NCI-H187 treated with DMSO at 0.1 percent for 48 hours (cell line): Measurements from ENCODE around the gene IL1RAP.
"Not testable (repeated sequence)": the region's sequence is repeated elsewhere in the genome, so short reads cannot be mapped to it uniquely, and the experiment has no call there.

Experiments
- DNase-seq: peaks from one replicate; lab custom pipeline; 2025; lab: John Stamatoyannopoulos, UW

The IL1RAP gene, protein sequence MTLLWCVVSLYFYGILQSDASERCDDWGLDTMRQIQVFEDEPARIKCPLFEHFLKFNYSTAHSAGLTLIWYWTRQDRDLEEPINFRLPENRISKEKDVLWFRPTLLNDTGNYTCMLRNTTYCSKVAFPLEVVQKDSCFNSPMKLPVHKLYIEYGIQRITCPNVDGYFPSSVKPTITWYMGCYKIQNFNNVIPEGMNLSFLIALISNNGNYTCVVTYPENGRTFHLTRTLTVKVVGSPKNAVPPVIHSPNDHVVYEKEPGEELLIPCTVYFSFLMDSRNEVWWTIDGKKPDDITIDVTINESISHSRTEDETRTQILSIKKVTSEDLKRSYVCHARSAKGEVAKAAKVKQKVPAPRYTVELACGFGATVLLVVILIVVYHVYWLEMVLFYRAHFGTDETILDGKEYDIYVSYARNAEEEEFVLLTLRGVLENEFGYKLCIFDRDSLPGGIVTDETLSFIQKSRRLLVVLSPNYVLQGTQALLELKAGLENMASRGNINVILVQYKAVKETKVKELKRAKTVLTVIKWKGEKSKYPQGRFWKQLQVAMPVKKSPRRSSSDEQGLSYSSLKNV

DNA sequence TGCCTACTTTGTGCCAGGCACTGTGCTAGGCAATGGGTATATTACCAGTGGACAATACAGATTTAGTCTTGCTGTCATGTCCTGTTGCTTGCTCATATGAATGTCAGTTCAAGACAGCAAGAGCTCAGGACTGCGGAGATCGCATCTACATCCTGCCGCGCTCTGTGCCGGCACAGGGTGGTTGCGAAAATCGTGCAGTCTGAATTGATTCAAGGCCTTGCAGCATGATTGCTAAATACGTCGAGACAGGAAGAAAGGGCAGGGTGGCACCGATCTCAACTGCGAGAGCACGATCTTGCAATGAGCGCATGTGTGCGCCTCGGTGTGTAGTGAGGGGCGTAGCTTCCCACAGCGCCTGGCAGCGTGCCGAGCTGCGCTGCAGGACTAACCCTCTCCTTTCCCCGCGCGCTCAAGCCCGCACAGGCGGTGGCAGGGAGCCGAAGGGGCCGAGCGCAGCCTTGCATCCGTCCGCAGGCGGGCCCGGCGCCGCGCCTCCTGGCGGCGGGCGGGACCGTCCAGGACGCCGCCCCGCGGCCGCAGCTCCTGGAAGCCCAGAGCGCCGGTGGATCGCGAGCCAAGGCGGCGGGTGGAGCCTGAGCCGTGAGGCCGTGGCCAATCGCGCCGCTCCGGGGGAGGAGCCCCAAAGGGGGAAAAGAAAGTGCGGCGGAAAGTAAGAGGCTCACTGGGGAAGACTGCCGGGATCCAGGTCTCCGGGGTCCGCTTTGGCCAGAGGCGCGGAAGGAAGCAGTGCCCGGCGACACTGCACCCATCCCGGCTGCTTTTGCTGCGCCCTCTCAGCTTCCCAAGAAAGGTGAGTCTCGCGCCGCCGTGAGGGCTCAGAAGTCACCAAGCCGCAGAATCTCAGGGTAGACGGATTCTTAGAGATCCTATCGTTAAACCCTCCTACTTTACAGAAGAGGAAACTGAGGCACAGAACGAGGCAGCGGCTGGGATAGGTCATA lies at the start of gene IL1RAP:
Gene IL1RAP, plus strand, starts transcription at position 677 of the 962 bp plus-strand sequence. CDS start 50,205 bp downstream, outside the sequence.
- peak; percentile 24 for DNase-seq

- no peak for DNase-seq
Measured at GRCh38 chr3:190467922-190468321, 46.0 kb upstream of the IL1RAP start.

DNA sequence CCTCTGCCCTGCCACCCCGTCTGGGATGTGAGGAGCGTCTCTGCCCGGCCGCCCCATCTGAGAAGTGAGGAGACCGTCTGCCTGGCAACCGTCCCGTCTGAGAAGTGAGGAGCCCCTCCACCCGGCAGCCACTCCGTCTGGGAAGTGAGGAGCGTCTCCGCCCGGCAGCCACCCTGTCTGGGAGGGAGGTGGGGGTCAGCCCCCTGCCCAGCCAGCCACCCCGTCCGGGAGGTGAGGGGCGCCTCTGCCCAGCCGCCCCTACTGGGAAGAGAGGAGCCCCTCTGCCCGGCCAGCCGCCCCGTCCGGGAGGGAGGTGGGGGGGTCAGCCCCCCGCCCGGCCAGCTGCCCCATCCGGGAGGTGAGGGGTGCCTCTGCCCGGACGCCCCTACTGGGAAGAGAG lies 40.6 kb upstream of the IL1RAP start:
- not testable (repeated sequence) for DNase-seq

DNA sequence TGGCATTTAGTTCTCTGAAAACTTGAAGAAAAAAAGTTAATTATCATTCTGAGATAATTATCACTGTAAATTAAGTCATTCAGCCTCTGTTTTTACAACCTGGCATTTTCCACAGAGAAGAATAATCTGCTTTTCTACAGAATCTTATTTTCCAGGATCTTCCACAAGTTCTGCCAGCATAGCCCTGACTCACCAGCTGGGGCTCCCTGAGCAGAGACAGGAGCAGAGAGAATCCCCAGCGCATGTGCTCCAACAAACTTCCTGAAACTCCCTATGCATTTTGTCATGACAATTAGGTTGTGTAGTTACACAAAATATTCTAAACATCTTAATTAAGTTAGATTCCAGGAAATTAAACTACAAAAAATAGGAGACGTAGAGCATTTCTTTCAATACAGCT lies 32.1 kb upstream of the IL1RAP start:
- DNase-seq: no peak

- DNase-seq: no peak
Measured at GRCh38 chr3:190485830-190486532, 27.9 kb upstream of the IL1RAP start.

GRCh38 chr3:190486533-190486864 lies 27.4 kb upstream of the IL1RAP start:
- no peak for DNase-seq

- DNase-seq: no peak
Measured at GRCh38 chr3:190486908-190487607, 26.8 kb upstream of the IL1RAP start.

DNA sequence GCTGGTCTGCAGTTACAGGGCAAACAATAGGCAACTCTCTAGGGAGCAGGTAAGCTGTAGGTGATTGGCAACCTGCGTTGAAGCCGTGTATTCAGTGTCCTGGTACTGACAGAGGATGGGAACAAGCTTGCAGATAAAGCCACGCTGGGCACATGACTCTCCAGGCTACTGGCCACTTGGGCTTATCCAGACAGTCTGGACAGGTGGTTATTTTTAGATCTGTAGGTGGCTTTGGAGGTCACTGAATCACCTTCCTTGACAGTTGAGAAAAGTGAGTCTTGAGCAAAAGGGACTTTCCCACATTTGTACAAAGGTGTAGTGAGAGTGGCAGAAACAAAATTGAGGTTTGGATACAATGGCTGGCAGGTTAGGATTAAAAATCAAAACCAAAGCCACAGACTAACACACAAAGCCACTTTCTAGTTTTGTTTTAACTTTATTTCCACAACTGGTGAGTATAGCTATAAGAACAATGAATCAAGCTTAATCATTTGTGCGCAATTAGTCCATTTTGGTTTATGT lies 22.3 kb upstream of the IL1RAP start:
- no peak for DNase-seq

- DNase-seq: no peak
Measured at GRCh38 chr3:190492129-190492528, 21.8 kb upstream of the IL1RAP start.

DNA sequence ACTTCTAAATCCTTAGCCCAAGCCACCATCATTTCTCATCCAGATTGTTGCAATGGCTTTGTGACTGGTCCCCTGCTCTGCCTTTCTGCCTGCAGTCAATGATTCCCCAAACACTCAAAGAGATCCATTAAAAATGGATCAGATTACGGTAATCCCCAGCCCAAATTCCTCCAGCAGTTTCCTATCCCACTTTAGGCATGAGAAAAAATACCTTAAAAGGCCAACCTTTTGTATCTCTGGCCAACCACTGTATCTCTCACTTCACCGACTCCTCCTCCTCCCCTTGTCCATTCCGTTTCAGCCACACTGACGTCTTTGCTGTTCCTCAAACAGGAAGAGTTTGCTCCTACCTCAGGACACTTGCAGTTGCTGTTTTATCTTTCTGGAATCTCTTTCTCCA lies 20.9 kb upstream of the IL1RAP start:
- DNase-seq: no peak

DNA sequence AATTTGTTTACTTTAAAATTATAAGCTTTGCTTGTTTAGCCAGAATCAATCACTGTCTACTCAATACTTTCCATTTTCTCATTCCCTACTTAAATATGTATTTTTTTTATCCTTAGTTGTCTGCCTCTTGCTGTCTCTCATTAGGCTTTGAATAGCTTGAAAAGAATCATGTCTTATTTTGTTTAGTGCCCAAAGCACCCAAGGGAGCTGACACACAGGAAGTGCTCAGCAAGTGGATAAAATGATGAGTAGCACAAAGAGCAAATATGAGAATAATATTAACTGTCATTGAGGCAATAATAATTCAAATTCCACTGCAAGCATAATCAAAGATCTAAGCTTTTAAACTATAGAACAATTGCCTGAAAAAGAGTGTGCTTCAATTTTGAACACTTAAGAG lies 19.0 kb upstream of the IL1RAP start:
- DNase-seq: no peak

GRCh38 chr3:190495354-190495753 lies 18.5 kb upstream of the IL1RAP start:
- no peak for DNase-seq

DNA sequence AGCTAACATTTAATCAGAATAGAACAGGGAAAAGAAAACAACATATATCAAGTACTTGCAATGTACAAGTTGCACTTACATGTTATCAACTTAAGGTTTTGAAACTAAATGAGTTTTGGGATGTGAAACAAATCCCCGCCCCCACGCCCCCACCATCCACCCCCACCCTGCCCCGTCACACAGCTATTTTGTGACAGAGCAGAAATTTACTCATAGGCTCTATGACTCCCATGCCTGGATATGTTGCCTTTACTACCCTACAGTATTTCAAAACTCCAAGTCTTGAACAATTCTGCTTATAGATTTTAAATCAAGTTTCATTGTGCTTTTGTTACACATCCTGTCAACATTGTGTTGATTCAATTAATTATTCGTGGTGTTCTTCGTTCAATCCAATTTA lies 18.1 kb upstream of the IL1RAP start:
- DNase-seq: no peak

GRCh38 chr3:190496859-190497258 lies 17.0 kb upstream of the IL1RAP start:
- no peak for DNase-seq

- no peak for DNase-seq
Measured at GRCh38 chr3:190497811-190498210, 16.1 kb upstream of the IL1RAP start.

GRCh38 chr3:190498293-190498692 lies 15.6 kb upstream of the IL1RAP start:
- DNase-seq: no peak

DNA sequence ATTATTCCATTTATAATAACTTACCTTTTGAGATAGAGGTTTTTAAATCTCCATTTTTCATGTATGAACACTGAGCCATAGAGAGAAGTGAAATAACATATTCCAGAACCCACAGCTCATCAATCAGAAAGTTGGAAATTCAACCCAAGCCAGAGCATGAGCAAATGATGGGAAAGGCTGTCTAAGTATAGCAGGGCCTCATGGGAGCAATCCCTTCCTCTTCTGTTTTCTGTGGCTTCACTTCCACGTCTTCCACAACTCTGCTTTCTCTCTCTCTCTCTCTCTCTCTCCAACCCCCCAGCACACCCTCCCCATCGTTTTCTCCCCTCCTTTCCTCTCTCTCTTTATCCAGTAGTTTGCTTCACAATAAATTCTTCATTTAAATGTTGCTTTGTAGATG lies 14.8 kb upstream of the IL1RAP start:
- DNase-seq: no peak

- DNase-seq: no peak
Measured at GRCh38 chr3:190502946-190503345, 10.9 kb upstream of the IL1RAP start.

DNA sequence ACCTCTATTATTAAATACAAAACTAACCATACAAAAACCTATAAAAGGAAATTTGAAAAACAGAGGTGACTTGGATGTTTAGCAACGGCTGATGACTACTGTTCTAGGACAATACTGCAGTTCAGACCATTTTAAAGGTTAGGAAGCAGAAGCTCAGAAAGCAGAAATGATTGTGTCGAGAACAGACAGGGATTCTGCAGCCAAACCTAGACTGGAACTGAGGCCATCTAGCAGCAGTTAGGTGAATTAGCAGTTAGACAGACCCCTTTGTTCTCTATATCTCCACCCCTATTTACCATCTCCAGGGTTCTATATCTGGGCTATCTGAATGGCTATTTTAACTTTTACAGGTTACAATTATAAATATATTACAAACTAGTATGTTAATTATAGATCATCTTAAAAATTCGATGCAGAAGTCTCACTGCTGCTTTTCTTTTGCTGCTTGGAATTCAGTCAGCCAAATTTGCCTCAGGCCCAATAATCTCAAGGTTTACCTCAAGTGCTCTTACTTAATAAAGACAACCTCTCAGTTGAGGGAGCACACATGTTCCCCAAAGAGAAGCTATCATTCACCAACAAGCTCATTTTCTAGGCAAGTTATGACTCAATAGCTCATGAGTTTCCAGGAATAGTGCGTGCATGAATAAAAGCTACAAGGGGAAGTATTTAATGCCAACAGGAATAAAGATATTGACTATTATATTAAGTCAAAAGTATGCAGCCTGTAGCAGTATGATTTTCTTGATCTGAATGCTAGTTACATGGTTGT lies 9.3 kb upstream of the IL1RAP start:
- no peak for DNase-seq

DNA sequence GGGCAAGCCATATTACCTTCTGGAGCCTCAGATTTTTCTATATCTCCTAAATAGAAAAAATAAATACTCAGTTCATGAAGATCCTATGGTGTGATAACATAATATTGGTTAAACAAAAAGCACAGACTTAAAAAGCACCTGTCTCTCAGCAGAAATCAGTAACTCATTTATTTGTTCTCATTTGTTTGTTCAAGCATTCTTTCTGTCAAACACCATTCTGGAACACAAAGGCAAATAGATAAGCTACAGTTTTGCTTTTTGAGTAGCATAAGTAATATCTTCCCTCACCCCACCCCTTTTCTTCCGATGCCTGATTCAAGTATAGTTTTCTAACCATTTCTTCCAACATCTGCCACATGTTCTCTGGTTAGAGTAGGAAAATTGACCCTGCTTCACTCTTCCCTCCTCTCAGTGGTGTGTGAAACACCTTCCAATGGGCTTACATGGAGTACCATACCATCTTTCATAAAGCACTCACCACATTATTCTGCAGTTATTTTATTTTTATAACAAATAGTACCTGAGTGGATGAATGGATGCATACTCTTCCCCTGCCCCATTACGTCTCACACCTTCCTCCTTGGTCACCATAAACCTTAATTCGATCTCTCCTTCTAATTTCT lies 8.4 kb upstream of the IL1RAP start:
- no peak for DNase-seq
